Pulmonary artery endothelial cell (primary cell): ENCODE results near the gene DLG5. TPM values are rescaled to one million over a fixed set of nuclear protein-coding genes. Genes with fewer than 3 reads are reported as not detected.

ENCODE experiments used
- DNase-seq: peaks from one replicate; pipeline ENCODE4 v3.0.0-alpha.2; 2011; ENCODE audit warnings: low read depth, low spot score
- total RNA-seq: library from RNA; depleted of rRNA; stranded (reverse); fragments of >200 nt; gene quantifications from 2 replicates; pipeline ENCODE4 v1.2.3, GENCODE V29; 2014

The DLG5 gene
- total RNA-seq: 9.6 and 10.2 TPM in 2 replicates

- DNase-seq: no peak
These were observed at the start of gene DLG5 for GRCh38 chr10:77926566-77927401. Gene DLG5 (minus strand): TSS chr10:77926755. CDS start chr10:77926520, 235 bp downstream.

GRCh38 chr10:77975086-77975666 lies 48.6 kb upstream of the DLG5 start:
- DNase-seq: no peak

GRCh38 chr10:77974396-77975074 lies 48.0 kb upstream of the DLG5 start:
- no peak for DNase-seq

GRCh38 chr10:77973276-77973675 lies 46.7 kb upstream of the DLG5 start:
- no peak for DNase-seq

GRCh38 chr10:77972148-77972547 lies 45.6 kb upstream of the DLG5 start:
- DNase-seq: no peak

- no peak for DNase-seq
These were observed 45.2 kb upstream of the DLG5 start for GRCh38 chr10:77971804-77972144.

- DNase-seq: peak; percentile 7
These were observed 44.6 kb upstream of the DLG5 start for GRCh38 chr10:77970869-77971803.

- no peak for DNase-seq
These were observed 42.6 kb upstream of the DLG5 start for GRCh38 chr10:77969114-77969513.

GRCh38 chr10:77967611-77968022 lies 41.1 kb upstream of the DLG5 start:
- DNase-seq: no peak

GRCh38 chr10:77965294-77965693 lies 38.7 kb upstream of the DLG5 start:
- no peak for DNase-seq

GRCh38 chr10:77964811-77965210 lies 38.3 kb upstream of the DLG5 start:
- no peak for DNase-seq

GRCh38 chr10:77963901-77964300 lies 37.3 kb upstream of the DLG5 start:
- no peak for DNase-seq

- DNase-seq: no peak
These were observed 36.0 kb upstream of the DLG5 start for GRCh38 chr10:77962350-77963146.

GRCh38 chr10:77961668-77962067 lies 35.1 kb upstream of the DLG5 start:
- no peak for DNase-seq

GRCh38 chr10:77960829-77961329 lies 34.3 kb upstream of the DLG5 start:
- DNase-seq: no peak

GRCh38 chr10:77959887-77960455 lies 33.4 kb upstream of the DLG5 start:
- no peak for DNase-seq

GRCh38 chr10:77959384-77959783 lies 32.8 kb upstream of the DLG5 start:
- DNase-seq: no peak

GRCh38 chr10:77955136-77955535 lies 28.6 kb upstream of the DLG5 start:
- no peak for DNase-seq

GRCh38 chr10:77949167-77949566 lies 22.6 kb upstream of the DLG5 start:
- no peak for DNase-seq

GRCh38 chr10:77946084-77946483 lies 19.5 kb upstream of the DLG5 start:
- DNase-seq: no peak
